Vagina (tissue), 2 donors: ENCODE measurements around the gene SMAD6. TPM values are rescaled to one million over a fixed set of nuclear protein-coding genes. Genes with fewer than 3 reads are reported as not detected.

Experiments used
- DNase-seq, 2 donors: peaks; one replicate each; pipeline ENCODE4 v3.0.0-alpha.2; 2017; ENCODE audit errors: extremely low spot score in 2 of 2
- H3K27ac ChIP-seq: fragments of 200-600 bp; sonication (generic); one replicate; pipeline ENCODE4 v1.5.1; 2019
- H3K27me3 ChIP-seq: fragments of 200-600 bp; sonication (generic); one replicate; pipeline ENCODE4 v1.5.1; 2019
- H3K36me3 ChIP-seq, 2 donors: fragments of 200-600 bp; sonication (generic); one replicate each; pipeline ENCODE4 v1.5.1; 2017 to 2019
- H3K4me1 ChIP-seq: fragments of 200-600 bp; sonication (generic); one replicate; pipeline ENCODE4 v1.5.1; 2019
- H3K4me3 ChIP-seq, 2 donors: fragments of 200-600 bp; sonication (generic); 1 replicate in 1 of 2; 2 replicates in 1 of 2; pipeline ENCODE4 v1.5.1; 2016 to 2019
- H3K9me3 ChIP-seq: fragments of 200-600 bp; sonication (generic); one replicate; pipeline ENCODE4 v1.5.1; 2019
- POLR2A ChIP-seq, 2 donors: fragments of 450-650 bp; IDR thresholded peaks; one replicate each; pipeline ENCODE4 v1.6.1; 2017; ENCODE audit warnings: antibody characterized with exemption in 2 of 2, mild to moderate bottlenecking in 2 of 2, moderate library complexity in 2 of 2
- POLR2AphosphoS5 ChIP-seq, 2 donors: sonication (generic); formaldehyde crosslinking; IDR thresholded peaks; one replicate each; pipeline ENCODE4 v1.9.0; 2017; ENCODE audit warnings: antibody characterized with exemption in 2 of 2, mild to moderate bottlenecking in 2 of 2, low read depth in 1 of 2; ENCODE audit not compliant: insufficient read depth in 1 of 2
- intact Hi-C: fragments of 100-400 bp; cut with DNase I; formaldehyde crosslinking; loops from one replicate; pipeline ENCODE4 v1.15.1; 2023
- total RNA-seq: library from RNA; depleted of rRNA; stranded (reverse); fragments of >200 nt; gene quantifications from one replicate; pipeline ENCODE4 v1.2.3, GENCODE V29; 2016
- TF ChIP-seq, protein P1 (sequence below), 3 experiments: fragments of 450-650 bp in 2 of 3; fragments of 200-600 bp in 1 of 3; sonication (generic) in 1 of 3; IDR thresholded peaks; one replicate each; pipeline ENCODE4 v1.5.1; 2017 to 2019; ENCODE audit warnings: antibody characterized with exemption in 3 of 3, mild to moderate bottlenecking in 2 of 3, moderate library complexity in 2 of 3

SMAD6 gene
- total RNA-seq, 1 donor from 2014 or later = 28.5 TPM

DNA sequence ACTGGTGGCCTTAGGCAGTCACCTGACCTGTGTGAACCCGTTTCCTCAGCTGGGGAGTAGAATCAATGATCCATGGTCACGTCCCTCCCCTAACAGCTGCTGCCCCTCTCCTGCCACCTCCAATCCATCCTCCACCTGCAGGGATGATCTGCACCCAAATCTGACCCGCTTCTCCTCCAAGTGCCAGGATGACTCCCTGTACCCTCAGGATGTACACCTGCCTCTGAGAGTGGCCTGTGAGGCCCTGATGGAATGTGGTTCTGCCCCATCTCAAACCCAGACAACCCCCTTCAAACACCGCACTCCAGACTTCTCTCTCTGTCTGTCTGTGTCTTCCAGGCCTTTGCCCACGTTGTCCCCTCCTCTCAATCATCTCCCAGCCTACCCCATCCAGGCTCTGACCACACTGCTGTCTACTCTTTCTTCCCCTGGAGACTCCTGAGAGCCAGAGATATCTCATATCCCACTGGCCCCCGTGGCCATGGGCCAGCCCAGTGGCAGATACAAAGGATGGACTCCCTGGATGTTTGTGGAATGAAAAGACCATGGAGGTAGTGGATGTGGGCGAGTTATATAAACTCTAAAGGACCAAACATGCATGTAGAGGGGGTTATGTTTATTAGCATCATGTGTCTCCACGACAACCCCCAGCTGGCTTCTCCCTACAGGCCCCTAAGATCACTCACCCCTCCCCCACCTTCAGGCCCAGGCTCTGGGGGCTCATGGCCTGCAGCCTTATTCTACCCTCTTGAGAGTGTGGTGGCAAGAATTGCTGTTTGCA is 84.9 kb downstream of the SMAD6 start:
- no peak for DNase-seq
- H3K27me3 ChIP-seq = no peaks in the 10 kb centered on the region
- intact Hi-C loops = loop anchor here (5.0 kb wide), 1 partner anchor 65 kb away; no protein-coding TSS in a partner anchor
- no peaks in the 10 kb centered on the region for H3K4me1 ChIP-seq
- H3K27ac ChIP-seq = no peak overlapping the region
- TF ChIP-seq POLR2AphosphoS5 (IDR thresholded peaks at IDR 0.05; ENCODE audit: insufficient read depth in 1 of 2, low read depth in 1 of 2) (no peak), POLR2A (IDR thresholded peaks at IDR 0.05) (no peak)
- TF ChIP-seq, protein P1, sequence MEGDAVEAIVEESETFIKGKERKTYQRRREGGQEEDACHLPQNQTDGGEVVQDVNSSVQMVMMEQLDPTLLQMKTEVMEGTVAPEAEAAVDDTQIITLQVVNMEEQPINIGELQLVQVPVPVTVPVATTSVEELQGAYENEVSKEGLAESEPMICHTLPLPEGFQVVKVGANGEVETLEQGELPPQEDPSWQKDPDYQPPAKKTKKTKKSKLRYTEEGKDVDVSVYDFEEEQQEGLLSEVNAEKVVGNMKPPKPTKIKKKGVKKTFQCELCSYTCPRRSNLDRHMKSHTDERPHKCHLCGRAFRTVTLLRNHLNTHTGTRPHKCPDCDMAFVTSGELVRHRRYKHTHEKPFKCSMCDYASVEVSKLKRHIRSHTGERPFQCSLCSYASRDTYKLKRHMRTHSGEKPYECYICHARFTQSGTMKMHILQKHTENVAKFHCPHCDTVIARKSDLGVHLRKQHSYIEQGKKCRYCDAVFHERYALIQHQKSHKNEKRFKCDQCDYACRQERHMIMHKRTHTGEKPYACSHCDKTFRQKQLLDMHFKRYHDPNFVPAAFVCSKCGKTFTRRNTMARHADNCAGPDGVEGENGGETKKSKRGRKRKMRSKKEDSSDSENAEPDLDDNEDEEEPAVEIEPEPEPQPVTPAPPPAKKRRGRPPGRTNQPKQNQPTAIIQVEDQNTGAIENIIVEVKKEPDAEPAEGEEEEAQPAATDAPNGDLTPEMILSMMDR (IDR thresholded peaks at IDR 0.05) = no peak
- no peak overlapping the region for H3K4me3 ChIP-seq
- H3K9me3 ChIP-seq = no peaks in the 10 kb centered on the region
- H3K36me3 ChIP-seq = no peaks in the 10 kb centered on the region

DNA sequence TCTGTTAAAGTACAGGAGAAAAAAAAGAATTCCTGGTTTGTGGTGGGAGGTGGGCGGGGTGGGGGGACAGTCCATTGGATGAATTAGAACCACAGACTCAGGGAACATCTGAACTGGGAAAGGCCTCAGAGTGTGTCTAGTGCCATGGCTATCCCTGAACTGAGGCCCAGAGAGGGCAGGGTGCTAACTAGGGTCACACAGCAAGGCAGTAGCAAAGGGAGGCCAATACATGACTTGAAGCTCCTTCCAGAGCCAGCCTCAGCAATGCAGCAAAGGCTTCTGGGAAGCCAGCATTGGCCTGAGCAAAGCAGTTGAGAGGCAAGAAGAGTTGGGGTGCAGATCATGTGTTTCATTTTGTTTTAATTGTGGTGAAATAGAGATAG is 85.4 kb downstream of the SMAD6 start:
- TF ChIP-seq POLR2AphosphoS5 (IDR thresholded peaks at IDR 0.05; ENCODE audit: insufficient read depth in 1 of 2, low read depth in 1 of 2) (no peak), POLR2A (IDR thresholded peaks at IDR 0.05) (no peak)
- TF ChIP-seq, protein P1 (IDR thresholded peaks at IDR 0.05) = no peak
- H3K4me1 ChIP-seq = no peaks in the 10 kb centered on the region
- H3K9me3 ChIP-seq = no peaks in the 10 kb centered on the region
- intact Hi-C loops = loop anchor here (5.0 kb wide), 1 partner anchor 65 kb away; no protein-coding TSS in a partner anchor
- DNase-seq = no peak
- H3K4me3 ChIP-seq = no peak overlapping the region
- no peak overlapping the region for H3K27ac ChIP-seq
- no peaks in the 10 kb centered on the region for H3K27me3 ChIP-seq
- H3K36me3 ChIP-seq = no peaks in the 10 kb centered on the region

DNA sequence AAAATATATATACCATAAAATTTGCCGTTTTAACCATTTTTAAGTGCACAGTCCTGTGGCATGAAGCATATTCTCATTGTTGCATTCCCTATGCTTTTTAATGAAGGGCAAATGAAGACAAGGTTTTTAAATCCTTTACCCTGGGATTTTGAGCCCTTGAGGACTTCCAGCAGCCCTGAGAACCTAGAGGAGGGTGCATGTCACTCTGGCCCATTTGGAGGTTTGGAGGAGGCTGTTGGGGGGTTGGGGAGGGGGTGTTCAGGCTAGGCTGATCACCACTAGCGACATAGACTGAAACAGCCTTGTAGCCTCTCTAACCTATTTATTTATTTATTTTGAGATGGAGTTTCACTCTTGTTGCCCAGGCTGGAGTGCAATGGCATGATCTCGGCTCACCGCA is 86.0 kb downstream of the SMAD6 start:
- no peak overlapping the region for H3K4me3 ChIP-seq
- DNase-seq = no peak
- no peaks in the 10 kb centered on the region for H3K4me1 ChIP-seq
- intact Hi-C loops = loop anchor here (5.0 kb wide), 1 partner anchor 64 kb away; no protein-coding TSS in a partner anchor
- no peak overlapping the region for H3K27ac ChIP-seq
- no peaks in the 10 kb centered on the region for H3K36me3 ChIP-seq
- no peaks in the 10 kb centered on the region for H3K27me3 ChIP-seq
- TF ChIP-seq POLR2A (IDR thresholded peaks at IDR 0.05) (no peak), POLR2AphosphoS5 (IDR thresholded peaks at IDR 0.05; ENCODE audit: insufficient read depth in 1 of 2, low read depth in 1 of 2) (no peak)
- TF ChIP-seq, protein P1 (IDR thresholded peaks at IDR 0.05) = no peak
- H3K9me3 ChIP-seq = no peaks in the 10 kb centered on the region

DNA sequence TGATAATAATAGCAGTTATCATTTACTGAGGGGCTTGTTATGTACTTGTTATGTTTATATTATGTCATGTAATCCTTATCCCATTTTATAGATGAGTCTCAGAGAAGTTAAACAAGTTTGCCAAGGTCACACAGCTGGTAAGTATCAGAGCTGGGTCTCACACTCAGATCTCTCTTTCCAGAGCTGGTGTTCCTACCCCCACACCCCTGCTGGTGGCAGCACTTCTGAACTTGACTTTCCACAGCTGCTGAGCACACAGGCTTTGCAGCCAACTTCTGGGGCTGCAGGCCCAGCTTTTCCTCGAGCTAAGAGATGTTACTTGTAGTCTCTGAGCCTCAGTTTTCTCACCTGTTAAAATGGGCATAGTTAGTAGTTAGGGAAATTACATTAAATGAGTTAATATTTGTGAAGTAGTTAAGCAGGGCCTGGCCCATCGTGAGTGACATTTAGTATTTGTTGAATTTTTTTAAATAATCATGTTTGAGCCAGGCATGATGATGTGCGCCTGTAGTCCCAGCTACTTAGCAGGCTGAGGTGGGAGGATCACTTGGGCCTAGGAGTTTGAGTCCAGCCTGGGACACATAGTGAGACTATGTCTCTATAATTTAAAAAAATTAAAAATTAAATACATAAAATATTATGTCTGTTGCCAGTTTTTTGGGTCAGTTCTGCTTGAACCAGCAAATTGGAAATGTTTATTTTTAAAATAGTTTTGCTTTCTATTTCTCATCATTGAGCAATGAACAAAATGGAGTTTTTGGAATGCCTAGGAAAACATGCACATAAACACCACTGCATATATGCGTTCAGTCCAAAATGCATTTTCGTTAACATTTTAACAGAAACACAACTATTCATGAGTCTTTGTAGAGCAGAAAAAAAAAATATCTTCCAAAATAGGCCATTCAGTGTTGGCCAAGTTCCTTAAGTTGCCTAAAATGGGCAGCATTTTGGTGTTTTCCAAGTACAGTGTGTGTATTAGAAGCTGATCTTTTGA is 87.3 kb downstream of the SMAD6 start:
- DNase-seq = no peak
- intact Hi-C loops = loop anchor here (5.0 kb wide), 1 partner anchor 63 kb away; no protein-coding TSS in a partner anchor
- H3K27ac ChIP-seq = no peak overlapping the region
- no peaks in the 10 kb centered on the region for H3K27me3 ChIP-seq
- no peak overlapping the region for H3K4me3 ChIP-seq
- H3K36me3 ChIP-seq = no peaks in the 10 kb centered on the region
- TF ChIP-seq, protein P1 (IDR thresholded peaks at IDR 0.05) = peak in 1 of 3 experiments; percentile 48
- no peak for TF ChIP-seq POLR2A (IDR thresholded peaks at IDR 0.05)
- no peaks in the 10 kb centered on the region for H3K4me1 ChIP-seq
- no peaks in the 10 kb centered on the region for H3K9me3 ChIP-seq
